HG03354 (cell line): ENCODE measurements around the gene LRTM2.

Experiments used
- ATAC-seq: cut with Tn5 transposase; IDR thresholded peaks from one replicate; pipeline ENCODE4 v1.9.1; 2021; ENCODE audit warnings: mild to moderate bottlenecking; ENCODE audit not compliant: unreplicated experiment, poor library complexity, severe bottlenecking

The LRTM2 gene

DNA sequence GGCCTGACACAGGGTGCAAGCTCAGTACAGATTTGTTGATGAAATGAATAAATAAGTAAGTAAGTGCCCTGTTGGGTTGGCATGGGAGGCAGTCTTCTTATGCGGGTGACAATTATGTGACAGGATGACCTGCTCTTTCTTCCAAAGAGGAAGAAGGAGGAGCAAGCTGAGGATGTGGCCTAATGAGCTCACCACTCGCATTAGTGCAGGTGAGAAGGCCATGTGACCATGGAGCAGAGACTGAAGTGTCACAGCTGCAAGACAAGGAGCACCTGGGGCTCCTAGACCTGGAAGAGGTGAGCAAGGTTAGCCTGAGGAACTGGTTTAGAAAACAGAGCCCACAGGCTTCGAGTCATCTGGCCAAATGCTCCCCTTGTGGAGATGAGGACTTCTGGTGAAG, 34.9 kb downstream of the LRTM2 start:
- ATAC-seq = no peak

DNA sequence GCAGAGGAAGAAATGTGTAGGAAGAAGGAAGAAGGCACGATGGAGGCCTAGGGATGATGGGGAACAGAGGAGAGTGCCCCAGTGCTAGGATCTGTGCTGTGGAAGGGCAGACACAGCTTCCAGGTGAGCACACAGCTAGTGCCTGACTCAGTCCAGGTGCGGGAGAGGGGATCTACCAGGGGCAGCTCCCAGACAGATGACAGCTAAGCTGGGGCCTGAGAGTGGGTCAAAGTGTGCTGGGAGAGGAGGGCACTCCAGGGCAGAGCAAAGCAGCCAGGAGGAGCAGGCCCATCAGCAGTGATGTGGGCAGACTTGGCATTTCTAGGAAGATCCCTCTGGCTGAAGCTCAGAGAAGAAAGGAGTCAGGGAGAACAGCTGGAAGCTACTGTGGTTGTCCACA, 36.7 kb downstream of the LRTM2 start:
- no peak for ATAC-seq

DNA sequence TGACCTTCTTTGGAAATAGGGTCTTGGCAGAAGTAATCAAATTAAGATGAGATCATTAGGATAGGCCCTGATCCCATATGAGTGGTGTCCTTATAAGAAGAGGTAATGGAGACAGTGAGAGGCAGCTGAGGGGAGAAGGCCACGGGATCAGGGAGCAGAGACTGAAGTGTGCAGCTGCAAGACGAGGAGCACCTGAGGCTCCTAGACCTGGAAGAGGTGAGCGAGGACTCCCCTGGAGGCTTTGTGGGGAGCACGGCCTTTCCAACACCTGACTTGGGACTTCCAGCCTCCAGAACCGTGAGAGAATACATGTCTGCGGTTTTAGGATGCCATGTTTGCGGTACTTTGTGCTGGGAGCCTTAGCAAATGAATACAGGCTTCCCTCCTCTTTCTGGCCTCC, 37.5 kb downstream of the LRTM2 start:
- ATAC-seq = no peak

DNA sequence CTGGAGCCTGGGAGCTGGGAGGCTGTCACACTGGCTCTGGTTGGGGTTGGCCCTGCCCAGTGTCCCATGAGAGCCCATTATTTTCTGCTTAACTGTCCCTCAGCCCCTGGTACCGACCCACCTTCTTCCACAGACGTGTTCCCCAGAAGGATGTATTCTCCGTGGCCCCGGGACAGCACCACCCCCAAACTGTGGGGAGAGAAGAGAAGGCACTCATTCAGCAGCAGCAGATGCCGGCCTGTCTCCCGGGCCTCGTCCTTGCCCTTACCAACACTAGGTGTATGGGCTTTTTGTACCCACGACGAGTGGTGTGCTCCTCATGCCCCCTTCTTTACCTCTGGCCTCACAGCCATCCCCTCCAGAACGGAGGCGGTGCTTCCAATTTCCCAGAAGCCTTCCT, 38.1 kb downstream of the LRTM2 start:
- ATAC-seq = no peak

DNA sequence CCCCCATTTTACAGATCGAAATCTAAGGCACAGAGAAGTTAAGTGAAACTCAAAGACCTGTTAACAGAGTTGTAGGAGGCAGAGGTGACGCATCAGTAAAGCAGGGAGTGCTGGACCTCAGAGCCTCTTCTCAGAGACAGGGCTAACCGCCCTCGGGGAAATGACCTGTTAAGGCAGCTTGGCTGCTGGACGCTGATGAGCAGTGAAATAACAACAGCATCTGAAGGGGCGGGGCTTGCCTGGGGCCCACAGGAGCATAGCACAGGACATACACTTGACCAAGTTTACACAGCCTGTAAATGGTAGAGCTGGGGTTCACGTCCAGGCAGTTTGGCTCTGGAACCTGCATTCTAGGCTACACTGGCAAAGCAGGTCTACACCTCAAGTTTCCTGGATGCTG, 39.3 kb downstream of the LRTM2 start:
- ATAC-seq = no peak

DNA sequence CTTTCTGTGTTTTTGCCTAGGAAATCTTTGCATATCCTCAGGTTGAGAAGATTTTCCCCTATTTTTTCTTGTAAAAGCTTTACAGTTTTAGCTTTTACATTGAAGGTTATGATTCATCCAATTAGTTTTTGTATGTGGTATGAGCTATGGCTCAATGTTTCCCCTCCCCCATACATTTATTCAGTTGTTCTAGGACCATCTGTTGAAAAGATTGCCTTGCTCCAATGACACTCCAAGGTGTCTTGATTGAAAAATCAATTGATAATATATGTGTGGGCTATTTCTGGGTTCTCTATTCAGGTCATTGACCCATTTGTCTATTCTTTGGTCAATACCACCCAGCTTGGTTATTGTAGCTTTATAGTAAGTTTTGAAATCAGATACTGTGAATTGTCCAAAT, 42.6 kb downstream of the LRTM2 start:
- ATAC-seq = no peak

DNA sequence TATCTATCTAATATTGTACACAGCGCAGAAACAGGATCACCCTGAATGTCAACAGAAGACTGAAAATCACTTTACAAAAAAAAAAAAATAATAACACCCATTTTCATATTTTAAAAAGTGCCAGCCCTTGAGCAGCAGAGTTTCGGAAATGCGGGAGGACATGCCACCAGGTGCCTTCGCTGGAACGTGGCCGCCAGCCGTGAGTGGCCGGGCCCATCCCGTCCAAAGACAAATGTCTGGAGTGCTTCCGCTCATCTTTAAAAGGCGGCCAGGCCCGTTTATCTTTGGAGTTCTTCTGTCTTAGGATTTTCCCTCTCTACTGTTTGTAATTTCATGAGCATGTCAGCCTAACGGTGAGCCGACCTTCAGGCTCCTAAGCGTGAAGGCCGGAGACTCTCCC, 43.5 kb downstream of the LRTM2 start:
- no peak for ATAC-seq

DNA sequence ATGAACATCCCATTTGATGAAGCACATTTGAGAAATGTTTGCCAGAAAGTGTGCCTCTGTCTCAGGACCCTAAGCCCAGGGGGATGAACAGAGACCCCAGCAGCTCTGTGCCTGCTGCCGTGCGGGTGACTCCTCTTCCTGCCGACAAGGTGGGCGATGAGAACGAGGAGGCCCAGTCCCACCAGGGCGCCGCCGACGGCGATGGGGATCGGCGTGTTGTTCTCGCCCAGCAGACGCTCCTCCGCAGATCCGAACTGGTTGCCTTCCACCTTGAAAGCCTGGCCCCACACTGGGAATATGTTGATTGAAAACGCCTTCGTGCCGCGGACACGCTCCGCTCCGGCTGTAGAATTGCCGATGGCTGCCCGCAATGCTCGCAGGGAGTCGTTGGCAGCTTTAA, 44.1 kb downstream of the LRTM2 start:
- no peak for ATAC-seq

DNA sequence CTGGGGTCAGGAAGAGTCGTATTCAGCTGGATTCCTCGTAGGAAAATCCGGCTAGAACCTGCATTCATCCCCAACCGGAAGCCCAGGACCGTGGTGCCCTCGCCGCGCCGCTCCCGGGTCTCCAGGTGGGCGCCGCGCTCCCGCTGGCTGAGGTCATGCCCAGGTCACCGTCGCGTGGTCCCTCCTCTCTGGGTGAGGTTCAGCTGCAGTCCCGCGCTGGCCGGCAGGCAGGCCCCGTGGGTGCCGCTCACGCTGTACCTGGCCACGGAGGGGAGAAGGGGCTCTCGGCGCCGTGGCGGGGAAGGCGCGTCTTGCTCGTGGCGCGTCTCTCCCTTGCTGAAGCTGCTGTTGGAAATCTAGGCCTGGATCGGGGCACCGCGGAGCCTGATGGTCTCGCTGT, 44.5 kb downstream of the LRTM2 start:
- ATAC-seq = no peak

DNA sequence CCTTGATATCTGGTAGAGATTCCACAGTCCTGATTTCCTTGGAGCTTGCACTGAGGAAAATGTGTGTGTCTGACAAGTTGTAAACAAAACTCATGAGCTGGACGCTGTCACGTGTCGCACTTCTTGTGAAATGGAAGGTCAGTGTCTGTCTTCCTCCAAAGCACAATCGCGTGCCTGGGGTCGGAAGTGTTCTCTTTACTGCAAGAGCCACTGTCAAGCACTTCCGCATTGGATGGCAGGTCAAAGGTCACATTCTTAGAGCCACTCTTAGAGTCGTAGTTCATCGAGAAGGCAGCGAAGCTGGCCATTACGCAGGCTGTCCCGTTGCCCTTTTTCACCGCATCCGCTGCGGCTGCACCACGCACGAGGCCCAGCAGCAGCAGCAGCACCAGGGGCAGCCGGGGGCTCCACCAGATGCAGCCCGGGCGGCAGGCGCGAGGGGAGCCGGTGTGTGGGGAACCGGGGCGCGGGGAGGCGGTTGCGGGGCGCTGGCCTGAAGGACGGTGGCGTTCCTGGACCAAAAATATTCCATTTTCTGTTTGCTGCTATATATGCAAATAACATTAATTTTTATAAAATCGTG, 45.0 kb downstream of the LRTM2 start:
- no peak for ATAC-seq

DNA sequence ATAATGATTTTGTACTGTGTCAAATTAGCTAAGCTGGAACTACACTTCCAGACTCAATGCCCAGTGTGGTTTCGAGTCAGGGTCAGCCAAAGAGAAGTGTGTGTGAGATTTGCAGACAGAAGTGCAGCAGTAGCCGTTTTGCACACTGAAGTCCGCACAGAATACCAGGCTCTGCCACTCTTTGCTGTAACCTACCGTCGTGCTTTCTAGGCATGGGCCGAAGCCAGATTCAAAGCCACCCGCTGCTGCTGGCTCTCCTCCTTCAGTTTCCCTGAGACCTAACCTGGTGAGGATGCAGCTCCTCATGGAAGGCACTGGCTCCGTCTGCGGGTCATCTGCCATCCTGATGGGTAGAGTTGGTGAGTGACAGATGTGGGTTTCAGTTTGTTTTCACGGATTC, 48.8 kb downstream of the LRTM2 start:
- no peak for ATAC-seq

DNA sequence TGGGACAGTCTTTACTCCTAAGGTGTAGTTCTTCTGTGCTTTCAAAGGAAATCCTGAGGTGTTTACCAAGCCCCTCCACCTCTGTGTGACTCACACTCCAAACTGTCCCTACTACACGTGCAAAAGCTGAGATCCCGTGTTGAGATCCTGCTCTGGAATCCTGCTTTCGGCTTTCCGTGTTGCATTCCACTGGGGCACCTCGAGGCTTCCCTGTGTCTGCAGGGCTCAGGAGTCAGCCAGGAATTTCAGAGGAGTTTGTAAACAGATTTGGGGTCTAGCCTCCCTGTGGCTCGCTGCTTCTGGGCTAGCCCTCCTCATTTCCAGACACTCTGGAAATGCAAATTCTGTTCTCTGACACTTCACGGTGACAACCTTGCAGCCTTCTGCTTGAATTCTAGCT, 49.7 kb downstream of the LRTM2 start:
- ATAC-seq = no peak

DNA sequence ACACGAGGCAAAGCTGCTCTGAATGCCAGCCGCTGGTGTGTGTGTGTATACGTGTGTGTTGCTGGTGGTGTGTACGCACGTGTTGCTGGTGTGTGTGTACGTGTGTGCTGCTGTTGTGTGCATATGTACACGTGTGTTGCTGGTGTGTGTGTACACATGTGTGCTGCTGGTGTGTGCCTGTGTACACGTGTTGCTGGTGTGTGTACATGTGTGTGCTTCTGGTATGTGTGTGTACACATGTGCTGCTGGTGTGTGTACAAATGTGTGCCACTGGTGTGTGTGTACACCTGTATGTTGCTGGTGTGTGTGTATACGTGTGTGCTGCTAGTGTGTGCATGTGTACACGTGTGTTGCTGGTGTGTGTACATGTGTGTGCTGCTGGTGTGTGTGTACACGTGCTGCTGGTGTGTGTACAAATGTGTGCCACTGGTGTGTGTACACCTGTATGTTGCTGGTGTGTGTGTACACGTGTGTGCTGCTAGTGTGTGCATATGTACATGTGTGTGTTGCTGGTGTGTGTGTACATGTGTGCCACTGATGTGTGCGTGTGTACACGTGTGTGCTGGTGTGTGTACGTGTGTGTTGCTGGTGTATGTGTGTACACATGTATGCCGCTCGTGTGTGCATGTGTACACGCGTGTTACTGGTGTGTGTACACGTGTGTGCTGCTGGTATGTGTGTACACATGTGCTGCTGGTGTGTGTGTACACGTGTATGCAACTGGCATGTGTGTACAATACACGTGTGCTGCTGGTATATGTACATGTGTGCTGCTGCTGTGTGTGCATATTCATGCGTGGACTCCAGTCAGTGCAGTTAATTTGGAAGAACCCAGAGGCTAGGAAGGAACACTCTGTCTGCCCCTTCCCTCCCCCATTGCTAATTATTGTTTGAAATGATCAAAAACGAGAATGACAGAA, 50.9 kb downstream of the LRTM2 start:
- no peak for ATAC-seq

DNA sequence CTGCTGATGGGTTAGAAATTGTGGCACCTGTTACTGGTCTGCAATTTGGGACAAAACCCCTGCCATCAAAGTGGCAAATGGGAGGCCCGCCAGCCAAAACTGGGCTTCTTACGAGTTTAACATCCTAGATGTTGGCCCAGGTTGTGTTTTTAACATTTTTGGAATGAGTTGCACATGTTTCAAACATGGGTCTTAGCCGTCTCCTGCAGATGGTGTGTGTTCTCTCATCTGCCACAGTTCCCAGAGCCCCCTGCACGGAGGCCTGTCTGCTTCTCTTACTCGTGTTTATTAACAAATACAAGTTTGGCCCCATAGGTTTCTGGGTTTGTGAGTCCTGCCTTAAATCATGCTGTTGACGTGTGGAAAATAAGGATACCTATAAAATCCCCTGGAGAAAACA, 51.6 kb downstream of the LRTM2 start:
- no peak for ATAC-seq

DNA sequence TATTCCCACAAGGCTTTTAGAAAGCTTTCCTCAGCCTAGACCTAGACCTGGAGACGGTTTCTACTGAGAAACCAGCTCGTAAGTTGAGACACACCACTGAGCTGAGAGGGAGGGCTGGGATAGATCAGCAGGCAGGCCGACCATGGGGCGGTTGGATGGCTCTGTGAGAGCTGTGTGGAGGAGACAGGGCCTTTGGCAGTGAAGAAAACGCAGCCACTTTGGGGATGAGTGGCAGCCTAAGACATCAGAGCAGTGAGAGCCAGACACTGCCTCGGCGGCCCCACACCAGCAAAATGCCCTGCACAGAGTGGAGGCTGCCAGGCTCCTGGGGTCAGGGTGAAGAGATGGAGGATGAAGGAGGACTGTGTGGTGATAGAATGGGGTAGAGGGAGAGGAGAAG, 52.1 kb downstream of the LRTM2 start:
- ATAC-seq = no peak

DNA sequence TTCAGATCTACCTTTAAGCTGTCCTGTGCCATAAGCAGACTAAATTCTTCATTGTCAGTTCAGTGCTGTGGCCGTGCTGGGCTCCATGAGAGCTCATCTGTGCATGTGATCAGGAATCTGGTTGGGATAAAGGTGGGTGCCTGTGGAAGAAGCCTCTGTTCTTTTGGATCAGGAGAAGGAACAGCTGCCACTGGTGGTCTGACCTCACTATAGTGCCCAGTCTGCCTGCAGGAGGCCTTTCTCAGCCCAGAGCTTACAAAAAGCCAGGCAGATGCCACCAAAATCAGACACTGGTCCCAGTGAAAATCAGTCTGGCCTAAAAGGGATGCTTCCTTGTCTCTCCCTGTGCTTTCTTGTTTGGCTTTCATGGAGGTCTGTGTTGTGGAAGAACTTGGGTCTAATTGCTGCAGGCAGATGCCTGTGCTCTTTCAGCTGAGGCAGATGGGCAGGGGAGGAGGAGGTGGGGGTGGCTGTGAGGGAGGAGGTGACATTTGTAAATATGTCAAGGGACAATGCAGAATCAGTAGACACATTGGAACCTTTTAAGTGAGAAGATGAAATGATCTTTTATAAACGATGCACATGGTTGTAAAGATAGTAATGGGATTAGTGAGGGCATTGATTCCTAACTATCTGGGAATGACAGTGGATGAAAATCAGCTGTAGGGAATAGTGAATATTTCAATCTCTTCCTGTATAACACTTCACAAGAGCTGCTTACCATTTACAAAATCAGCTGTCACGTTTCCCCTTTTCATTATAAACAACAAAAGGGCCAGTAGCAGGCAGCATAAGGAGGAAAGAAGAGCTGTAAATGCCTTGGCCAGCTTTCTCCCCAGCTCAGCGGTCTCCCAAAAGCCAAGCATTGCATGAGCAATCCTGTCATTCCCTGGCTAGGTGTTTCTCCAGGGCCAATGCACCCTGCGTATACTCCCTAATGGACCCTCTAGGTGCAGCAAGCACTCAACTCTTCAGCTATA, 53.5 kb downstream of the LRTM2 start:
- ATAC-seq = no peak

DNA sequence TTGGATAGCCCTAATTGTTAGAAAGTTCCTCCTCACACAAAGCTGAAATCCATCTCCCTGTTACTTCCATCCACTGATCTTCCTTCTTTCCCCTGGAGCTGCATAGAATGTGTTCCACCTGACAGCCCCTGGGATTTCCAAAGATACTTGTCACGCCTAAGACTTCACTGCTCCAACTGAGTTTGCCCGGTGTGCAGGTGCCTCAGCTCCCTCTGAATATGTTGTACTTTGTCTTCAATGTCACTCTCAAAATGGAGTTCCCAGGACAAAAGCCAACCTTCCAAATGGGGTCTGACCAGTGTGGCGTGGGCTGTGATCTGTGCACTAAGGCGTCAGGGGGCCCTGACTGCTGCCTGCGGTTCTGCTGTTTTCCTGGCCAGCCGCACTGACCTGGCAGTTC, 55.2 kb downstream of the LRTM2 start:
- ATAC-seq = no peak

DNA sequence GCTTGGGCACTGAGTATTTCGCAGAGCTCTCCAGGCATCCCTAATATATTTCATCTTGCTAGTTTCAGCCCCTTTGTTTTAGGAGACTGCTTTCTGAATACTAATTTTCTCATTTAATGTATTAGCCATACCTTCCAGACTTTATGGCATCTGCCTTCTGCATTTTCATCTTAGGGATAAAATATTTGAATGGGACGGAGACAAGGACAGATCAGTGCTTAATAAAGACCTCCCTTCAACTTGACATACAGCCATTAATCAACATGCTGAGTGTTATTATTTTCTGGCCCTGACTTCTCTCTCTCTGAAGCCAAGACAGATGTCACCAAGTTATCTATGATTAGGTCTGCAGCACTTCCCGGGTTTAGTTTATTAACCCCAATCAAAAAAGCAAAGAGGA, 55.7 kb downstream of the LRTM2 start:
- no peak for ATAC-seq

DNA sequence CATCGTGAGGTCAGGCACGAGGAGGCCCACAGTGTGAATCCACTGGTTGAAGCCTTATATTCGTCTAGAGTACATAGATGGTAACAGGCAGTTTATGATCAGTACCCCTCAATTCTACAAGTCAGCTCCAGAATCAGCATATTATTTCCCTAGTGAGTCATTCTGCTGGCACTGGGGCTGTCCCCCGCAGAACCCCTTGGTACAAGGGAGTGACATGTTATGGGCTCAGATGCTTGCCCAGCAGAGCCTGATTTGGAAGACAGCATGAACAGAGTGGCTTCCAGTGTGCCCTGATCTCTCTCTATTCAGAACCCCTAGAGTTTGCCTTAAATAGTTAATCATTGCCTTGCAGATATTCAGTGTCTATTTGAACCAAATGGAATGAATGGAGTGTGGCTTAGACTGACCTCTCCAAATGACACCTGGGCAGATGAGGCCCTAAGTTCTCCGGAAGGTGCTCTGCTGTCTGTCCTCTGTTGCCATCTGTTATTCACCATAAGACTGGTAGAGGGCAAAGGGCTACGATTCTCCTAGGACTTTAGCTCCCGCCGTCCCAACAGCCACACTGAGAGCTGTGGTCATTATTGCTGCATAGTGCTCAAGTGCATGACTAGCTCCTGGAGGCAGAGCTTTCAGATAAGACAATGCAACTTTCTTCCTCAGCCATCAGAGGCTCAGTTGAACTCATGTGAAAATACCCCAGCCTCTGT, 57.0 kb downstream of the LRTM2 start:
- no peak for ATAC-seq

DNA sequence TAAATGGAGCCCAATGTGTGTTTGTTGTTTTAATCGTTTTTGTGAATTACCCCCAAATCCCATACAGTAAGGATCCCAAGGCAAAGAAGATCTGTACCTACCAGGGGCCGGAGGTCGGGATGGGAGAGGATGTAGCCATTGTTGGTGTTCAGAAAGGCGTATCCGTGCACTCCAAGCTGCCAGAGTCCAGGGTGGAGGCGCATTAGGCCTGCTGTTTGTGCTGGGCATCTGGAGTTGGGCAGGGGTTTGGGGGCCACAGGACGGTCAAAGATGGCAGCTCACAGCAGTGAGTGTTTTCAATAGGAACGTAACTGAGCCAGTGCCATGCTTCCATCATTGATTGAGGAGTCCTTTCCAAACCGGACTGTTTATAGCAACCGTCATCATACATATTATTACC, 57.8 kb downstream of the LRTM2 start:
- ATAC-seq = no peak
